HCT116 (cell line): ENCODE results near the gene PDP2. TPM values are rescaled to one million over a fixed set of nuclear protein-coding genes. Genes with fewer than 3 reads are reported as not detected.

ENCODE experiments used
- SP1 ChIP-seq: IDR thresholded peaks from 2 replicates; pipeline ENCODE4 v1.6.1; 2012; ENCODE audit warnings: low read depth
- SRF ChIP-seq: IDR thresholded peaks from 2 replicates; pipeline ENCODE4 v1.6.1; 2012; ENCODE audit warnings: low read depth
- ZFX ChIP-seq: fragments of 450-650 bp; IDR thresholded peaks from 2 replicates; pipeline ENCODE4 v1.6.1; 2017
- total RNA-seq: library from RNA; stranded (reverse); gene quantifications from one replicate; pipeline ENCODE4 v1.2.1, GENCODE V29; 2021; ENCODE audit not compliant: unreplicated experiment
- TF ChIP-seq, protein P1 (sequence below), 3 experiments: fragments of 200-600 bp in 1 of 3; sonication (generic) in 1 of 3; IDR thresholded peaks in 2 of 3; conservative IDR thresholded peaks in 1 of 3; 2 replicates each; pipeline ENCODE4 v1.5.1; 2012 to 2017; ENCODE audit warnings: low read depth in 2 of 3, low read length in 2 of 3, antibody characterized with exemption in 1 of 3, borderline replicate concordance in 1 of 3, control low read depth in 1 of 3, mild to moderate bottlenecking in 1 of 3, mixed read lengths in 1 of 3, mixed run types in 1 of 3, moderate library complexity in 1 of 3; ENCODE audit not compliant: insufficient read depth in 1 of 3
- TF ChIP-seq, protein P2 (sequence below): IDR thresholded peaks from 2 replicates; pipeline ENCODE4 v1.6.1; 2012; ENCODE audit warnings: low read depth
- TF ChIP-seq, protein P3 (sequence below): IDR thresholded peaks from 2 replicates; pipeline ENCODE4 v1.6.1; 2012

PDP2 gene
- total RNA-seq, 1 experiment from 2014 or later, result 19.9 TPM

DNA sequence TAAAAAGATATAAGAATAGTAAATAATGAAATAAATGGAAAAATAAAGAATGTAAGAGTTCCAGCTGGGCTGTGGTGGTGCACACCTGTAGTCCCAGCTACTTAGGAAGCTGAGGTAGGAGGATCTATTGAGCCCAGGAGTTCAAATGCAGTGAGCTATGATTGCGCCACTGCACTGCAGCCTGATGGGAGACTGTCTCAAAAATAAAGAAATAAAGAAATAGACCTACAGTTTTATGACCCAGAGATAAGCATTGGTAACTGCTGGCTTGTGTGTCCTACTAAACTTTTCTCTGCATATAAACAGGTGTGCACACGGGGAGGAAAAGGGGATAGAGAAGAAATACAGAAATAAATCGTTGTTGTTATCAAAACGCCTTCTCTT lies 7.8 kb upstream of the PDP2 start (continued):
- TF ChIP-seq, protein P1, sequence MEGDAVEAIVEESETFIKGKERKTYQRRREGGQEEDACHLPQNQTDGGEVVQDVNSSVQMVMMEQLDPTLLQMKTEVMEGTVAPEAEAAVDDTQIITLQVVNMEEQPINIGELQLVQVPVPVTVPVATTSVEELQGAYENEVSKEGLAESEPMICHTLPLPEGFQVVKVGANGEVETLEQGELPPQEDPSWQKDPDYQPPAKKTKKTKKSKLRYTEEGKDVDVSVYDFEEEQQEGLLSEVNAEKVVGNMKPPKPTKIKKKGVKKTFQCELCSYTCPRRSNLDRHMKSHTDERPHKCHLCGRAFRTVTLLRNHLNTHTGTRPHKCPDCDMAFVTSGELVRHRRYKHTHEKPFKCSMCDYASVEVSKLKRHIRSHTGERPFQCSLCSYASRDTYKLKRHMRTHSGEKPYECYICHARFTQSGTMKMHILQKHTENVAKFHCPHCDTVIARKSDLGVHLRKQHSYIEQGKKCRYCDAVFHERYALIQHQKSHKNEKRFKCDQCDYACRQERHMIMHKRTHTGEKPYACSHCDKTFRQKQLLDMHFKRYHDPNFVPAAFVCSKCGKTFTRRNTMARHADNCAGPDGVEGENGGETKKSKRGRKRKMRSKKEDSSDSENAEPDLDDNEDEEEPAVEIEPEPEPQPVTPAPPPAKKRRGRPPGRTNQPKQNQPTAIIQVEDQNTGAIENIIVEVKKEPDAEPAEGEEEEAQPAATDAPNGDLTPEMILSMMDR (IDR thresholded peaks at IDR 0.05 in 2 of 3, conservative IDR thresholded peaks at IDR 0.05 in 1 of 3; ENCODE audit: borderline replicate concordance in 1 of 3, insufficient read depth in 1 of 3, low read depth in 2 of 3, low read length in 2 of 3), result no peak
- TF ChIP-seq, protein P2, sequence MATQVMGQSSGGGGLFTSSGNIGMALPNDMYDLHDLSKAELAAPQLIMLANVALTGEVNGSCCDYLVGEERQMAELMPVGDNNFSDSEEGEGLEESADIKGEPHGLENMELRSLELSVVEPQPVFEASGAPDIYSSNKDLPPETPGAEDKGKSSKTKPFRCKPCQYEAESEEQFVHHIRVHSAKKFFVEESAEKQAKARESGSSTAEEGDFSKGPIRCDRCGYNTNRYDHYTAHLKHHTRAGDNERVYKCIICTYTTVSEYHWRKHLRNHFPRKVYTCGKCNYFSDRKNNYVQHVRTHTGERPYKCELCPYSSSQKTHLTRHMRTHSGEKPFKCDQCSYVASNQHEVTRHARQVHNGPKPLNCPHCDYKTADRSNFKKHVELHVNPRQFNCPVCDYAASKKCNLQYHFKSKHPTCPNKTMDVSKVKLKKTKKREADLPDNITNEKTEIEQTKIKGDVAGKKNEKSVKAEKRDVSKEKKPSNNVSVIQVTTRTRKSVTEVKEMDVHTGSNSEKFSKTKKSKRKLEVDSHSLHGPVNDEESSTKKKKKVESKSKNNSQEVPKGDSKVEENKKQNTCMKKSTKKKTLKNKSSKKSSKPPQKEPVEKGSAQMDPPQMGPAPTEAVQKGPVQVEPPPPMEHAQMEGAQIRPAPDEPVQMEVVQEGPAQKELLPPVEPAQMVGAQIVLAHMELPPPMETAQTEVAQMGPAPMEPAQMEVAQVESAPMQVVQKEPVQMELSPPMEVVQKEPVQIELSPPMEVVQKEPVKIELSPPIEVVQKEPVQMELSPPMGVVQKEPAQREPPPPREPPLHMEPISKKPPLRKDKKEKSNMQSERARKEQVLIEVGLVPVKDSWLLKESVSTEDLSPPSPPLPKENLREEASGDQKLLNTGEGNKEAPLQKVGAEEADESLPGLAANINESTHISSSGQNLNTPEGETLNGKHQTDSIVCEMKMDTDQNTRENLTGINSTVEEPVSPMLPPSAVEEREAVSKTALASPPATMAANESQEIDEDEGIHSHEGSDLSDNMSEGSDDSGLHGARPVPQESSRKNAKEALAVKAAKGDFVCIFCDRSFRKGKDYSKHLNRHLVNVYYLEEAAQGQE, result no peak
- no peak for TF ChIP-seq ZFX
- TF ChIP-seq, protein P3, sequence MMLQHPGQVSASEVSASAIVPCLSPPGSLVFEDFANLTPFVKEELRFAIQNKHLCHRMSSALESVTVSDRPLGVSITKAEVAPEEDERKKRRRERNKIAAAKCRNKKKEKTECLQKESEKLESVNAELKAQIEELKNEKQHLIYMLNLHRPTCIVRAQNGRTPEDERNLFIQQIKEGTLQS, result no peak
- no peak for TF ChIP-seq SP1
- TF ChIP-seq SRF, result no peak
- TF ChIP-seq, all 23 proteins: peak for 0
